CD4-positive, alpha-beta T cell treated with Interleukin-2 at 100 ng/mL for 4 hours (primary cell): ENCODE measurements around the gene THSD4.

Experiments used
- DNase-seq: peaks from one replicate; pipeline ENCODE4 v3.0.0-alpha.2; 2020; ENCODE audit warnings: low spot score

Gene THSD4

GRCh38 chr15:71628988-71629770 lies 513.9 kb downstream of the THSD4 start:
- DNase-seq: no peak

- DNase-seq: no peak
Measured at GRCh38 chr15:71629781-71630474, 514.7 kb downstream of the THSD4 start.

GRCh38 chr15:71630475-71630809 lies 515.2 kb downstream of the THSD4 start:
- DNase-seq: no peak

- DNase-seq: no peak
Measured at GRCh38 chr15:71632576-71633195, 517.4 kb downstream of the THSD4 start.

- no peak for DNase-seq
Measured at GRCh38 chr15:71634820-71635560, 519.7 kb downstream of the THSD4 start.

- no peak for DNase-seq
Measured at GRCh38 chr15:71635735-71636134, 520.5 kb downstream of the THSD4 start.

- no peak for DNase-seq
Measured at GRCh38 chr15:71638876-71639275, 523.6 kb downstream of the THSD4 start.

GRCh38 chr15:71639471-71639870 lies 524.2 kb downstream of the THSD4 start:
- no peak for DNase-seq

- DNase-seq: no peak
Measured at GRCh38 chr15:71643918-71644317, 528.6 kb downstream of the THSD4 start.

- no peak for DNase-seq
Measured at GRCh38 chr15:71646767-71647486, 531.7 kb downstream of the THSD4 start.

- no peak for DNase-seq
Measured at GRCh38 chr15:71647487-71647808, 532.2 kb downstream of the THSD4 start.

- DNase-seq: no peak
Measured at GRCh38 chr15:71648095-71648494, 532.8 kb downstream of the THSD4 start.

- DNase-seq: no peak
Measured at GRCh38 chr15:71649894-71650293, 534.6 kb downstream of the THSD4 start.

- DNase-seq: no peak
Measured at GRCh38 chr15:71650603-71651002, 535.3 kb downstream of the THSD4 start.

- peak; percentile 3 for DNase-seq
Measured at GRCh38 chr15:71651750-71652186, 536.5 kb downstream of the THSD4 start.

- DNase-seq: no peak
Measured at GRCh38 chr15:71654042-71654719, 538.9 kb downstream of the THSD4 start.

- DNase-seq: no peak
Measured at GRCh38 chr15:71654720-71655174, 539.5 kb downstream of the THSD4 start.

GRCh38 chr15:71656425-71656824 lies 541.2 kb downstream of the THSD4 start:
- DNase-seq: no peak

- no peak for DNase-seq
Measured at GRCh38 chr15:71657141-71657540, 541.9 kb downstream of the THSD4 start.

- DNase-seq: no peak
Measured at GRCh38 chr15:71658036-71658435, 542.8 kb downstream of the THSD4 start.
